GM12875 (cell line): ENCODE results near the gene TRIM15.

Source experiments
- H3K4me3 ChIP-seq: one replicate; pipeline ENCODE4 v1.5.1; 2011; ENCODE audit warnings: low read depth, low read length, control low read depth
- TF ChIP-seq, protein P1 (sequence below): IDR thresholded peaks from 2 replicates; pipeline ENCODE4 v1.5.1; 2011; ENCODE audit warnings: low read depth, mild to moderate bottlenecking, control low read depth, inconsistent platforms, low read length, moderate library complexity, borderline replicate concordance; ENCODE audit not compliant: insufficient read depth

TRIM15 gene

DNA sequence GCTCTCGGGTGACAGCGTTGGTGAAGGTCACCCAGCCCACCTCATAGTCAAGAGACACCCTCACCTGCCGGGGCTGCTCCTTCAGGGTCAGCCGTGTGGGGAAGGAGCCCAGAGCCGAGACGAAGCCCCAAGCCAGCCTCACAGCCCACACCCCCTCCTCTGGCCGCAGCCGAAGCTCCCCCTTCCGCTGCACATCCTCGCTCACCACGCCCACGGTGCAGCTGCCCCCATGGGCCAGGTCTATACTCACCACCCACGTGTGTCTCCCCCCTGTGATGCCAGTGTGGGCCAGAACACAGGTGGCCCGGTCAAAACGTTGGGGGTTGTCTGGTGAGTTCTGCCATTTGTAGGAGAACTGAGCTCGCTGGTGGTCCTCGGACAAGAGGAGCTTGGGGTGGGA lies 9.3 kb upstream of the TRIM15 start:
- TF ChIP-seq, protein P1, sequence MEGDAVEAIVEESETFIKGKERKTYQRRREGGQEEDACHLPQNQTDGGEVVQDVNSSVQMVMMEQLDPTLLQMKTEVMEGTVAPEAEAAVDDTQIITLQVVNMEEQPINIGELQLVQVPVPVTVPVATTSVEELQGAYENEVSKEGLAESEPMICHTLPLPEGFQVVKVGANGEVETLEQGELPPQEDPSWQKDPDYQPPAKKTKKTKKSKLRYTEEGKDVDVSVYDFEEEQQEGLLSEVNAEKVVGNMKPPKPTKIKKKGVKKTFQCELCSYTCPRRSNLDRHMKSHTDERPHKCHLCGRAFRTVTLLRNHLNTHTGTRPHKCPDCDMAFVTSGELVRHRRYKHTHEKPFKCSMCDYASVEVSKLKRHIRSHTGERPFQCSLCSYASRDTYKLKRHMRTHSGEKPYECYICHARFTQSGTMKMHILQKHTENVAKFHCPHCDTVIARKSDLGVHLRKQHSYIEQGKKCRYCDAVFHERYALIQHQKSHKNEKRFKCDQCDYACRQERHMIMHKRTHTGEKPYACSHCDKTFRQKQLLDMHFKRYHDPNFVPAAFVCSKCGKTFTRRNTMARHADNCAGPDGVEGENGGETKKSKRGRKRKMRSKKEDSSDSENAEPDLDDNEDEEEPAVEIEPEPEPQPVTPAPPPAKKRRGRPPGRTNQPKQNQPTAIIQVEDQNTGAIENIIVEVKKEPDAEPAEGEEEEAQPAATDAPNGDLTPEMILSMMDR, result no peak
- H3K4me3 ChIP-seq, result no peak overlapping the region

DNA sequence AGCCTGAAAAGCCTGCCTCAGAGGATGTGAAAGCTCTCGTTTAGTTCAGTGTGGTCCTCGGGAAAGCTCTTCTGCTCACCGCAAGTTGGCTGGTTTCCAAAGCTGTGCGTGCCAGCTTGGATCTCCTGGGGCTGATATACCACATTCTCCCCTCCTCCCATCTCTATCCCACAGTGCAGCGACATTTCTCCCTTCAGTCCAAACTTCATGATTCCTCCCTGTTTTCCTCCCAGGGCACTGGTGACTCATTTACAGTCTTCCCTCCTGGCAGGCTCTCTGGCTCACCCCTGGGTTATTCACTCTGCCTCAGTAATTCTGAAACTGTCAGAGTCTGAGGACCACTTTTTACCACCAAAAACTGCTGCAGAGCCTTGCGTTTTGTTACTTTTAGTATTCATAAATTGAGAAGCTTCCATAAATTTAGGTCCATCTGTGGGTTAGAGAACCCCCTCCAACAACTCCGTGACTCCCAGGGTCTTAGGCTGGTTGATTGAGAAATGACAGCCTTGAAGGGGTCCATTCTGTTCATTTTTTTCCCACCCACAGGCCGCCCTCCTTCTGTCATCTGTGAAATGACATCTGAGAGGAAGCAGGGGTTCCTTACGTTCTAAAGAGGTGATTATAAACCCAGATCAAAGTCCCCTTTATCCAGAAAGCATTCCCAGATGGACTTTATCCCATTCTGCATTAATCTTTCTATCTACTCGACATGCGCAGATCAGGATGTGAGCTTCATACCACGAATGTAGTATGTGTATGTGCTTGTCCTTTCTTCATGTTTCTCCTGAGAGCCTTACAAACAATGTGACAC lies 8.4 kb upstream of the TRIM15 start:
- TF ChIP-seq, protein P1, result no peak

DNA sequence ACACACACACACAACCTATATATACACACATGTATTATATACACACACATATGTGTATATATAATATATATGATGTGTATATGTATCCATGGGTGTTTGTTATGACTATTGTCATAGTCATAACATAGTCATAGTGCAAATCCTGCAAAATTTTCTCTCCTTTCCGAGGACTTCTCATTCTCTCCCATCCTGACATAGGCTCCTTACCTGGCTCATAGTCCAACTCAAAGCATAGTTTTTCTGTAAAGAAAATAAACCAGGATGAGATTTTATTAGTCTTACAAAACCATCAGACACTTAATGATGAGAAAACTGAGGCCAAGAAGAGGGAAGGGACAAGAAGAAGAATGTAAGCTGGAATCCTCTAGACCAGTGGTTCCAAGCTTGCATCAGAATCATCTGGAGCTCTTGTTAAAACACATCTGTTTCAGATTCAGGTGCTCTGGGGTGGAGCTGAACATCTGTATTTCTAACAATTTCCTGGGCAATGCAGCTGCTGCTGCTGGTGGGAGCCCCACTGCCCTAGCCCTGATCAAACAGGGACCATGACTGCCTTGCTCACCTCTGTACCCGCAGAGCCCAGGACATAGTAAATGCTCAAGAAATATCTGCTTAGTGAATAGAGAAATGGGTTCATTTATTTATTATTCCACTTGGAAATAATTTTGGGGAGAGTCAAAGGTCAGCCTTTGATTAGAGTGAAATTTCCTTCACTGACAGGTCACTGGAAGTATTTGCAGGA lies 7.7 kb upstream of the TRIM15 start:
- TF ChIP-seq, protein P1, result no peak
- H3K4me3 ChIP-seq, result no peak overlapping the region

More for the DNA sequence above, 8.4 kb upstream of the TRIM15 start:
- H3K4me3 ChIP-seq, result no peak overlapping the region

DNA sequence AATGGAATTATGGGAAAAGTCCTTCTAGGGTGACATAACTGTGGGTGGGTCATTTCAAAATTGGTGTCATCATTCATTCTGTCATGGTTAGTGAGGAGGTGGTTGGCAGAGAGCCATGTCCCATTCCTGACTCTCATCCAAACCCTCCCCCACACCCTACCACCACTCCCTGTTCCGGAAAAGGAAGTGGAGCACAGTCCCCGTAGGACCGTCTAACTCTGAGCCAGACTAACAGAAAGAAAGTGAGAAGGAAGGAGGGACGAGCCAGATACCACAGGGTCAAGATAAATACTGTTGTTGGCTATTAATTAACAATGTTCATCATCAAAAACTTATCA lies 7.1 kb upstream of the TRIM15 start:
- H3K4me3 ChIP-seq, result no peak overlapping the region
- TF ChIP-seq, protein P1, result no peak

GRCh38 chr6:30156774-30157173 lies 6.6 kb upstream of the TRIM15 start:
- no peak overlapping the region for H3K4me3 ChIP-seq
- TF ChIP-seq, protein P1, result no peak

GRCh38 chr6:30157581-30157980 lies 5.8 kb upstream of the TRIM15 start:
- TF ChIP-seq, protein P1, result no peak
- no peak overlapping the region for H3K4me3 ChIP-seq

- TF ChIP-seq, protein P1, result no peak
- H3K4me3 ChIP-seq, result no peak overlapping the region
Observed at GRCh38 chr6:30157999-30158398, 5.3 kb upstream of the TRIM15 start.
